MCF 10A (cell line): Measurements from ENCODE around the gene GRM2. TPM values are rescaled to one million over a fixed set of nuclear protein-coding genes. Genes with fewer than 3 reads are reported as not detected.
"Not testable (repeated sequence)": the region's sequence is repeated elsewhere in the genome, so short reads cannot be mapped to it uniquely, and the experiment has no call there.

Experiments
- BruUV-seq: library from RNA; stranded (reverse); fragments of 400-500 nt; replicated peaks from 2 replicates; lab custom pipeline; 2021; lab: Mats Ljungman, UMichigan
- CTCF ChIA-PET: fragments of 300-600 bp; sonication (Branson Sonifier 250); formaldehyde crosslinking; extraction: SDS; loops from one replicate; lab custom pipeline; 2021; ENCODE audit warnings: antibody characterized with exemption, inconsistent platforms; lab: Yijun Ruan, JAX
- POLR2A ChIA-PET: fragments of 300-600, 350-650 bp; sonication (Branson Sonifier 250); formaldehyde crosslinking; extraction: SDS; loops from one replicate; lab custom pipeline; 2020; ENCODE audit warnings: antibody characterized with exemption, inconsistent platforms; lab: Yijun Ruan, JAX
- DNase-seq: peaks from one replicate; pipeline ENCODE4 v3.0.0-alpha.2; 2018; ENCODE audit not compliant: unreplicated experiment
- H3K27ac Mint-ChIP-seq: one replicate; pipeline ENCODE4 v1.8.0; 2022; ENCODE audit warnings: mild to moderate bottlenecking, low read depth, mixed read lengths; ENCODE audit not compliant: unreplicated experiment
- H3K27me3 Mint-ChIP-seq: one replicate; pipeline ENCODE4 v1.8.0; 2022; ENCODE audit warnings: mixed read lengths; ENCODE audit not compliant: insufficient read depth, unreplicated experiment
- H3K36me3 Mint-ChIP-seq: one replicate; pipeline ENCODE4 v1.8.0; 2022; ENCODE audit warnings: mild to moderate bottlenecking, moderate library complexity, mixed read lengths; ENCODE audit not compliant: insufficient read depth, unreplicated experiment
- H3K4me1 Mint-ChIP-seq: one replicate; pipeline ENCODE4 v1.8.0; 2022; ENCODE audit warnings: mixed read lengths; ENCODE audit not compliant: insufficient read depth, unreplicated experiment
- H3K4me3 Mint-ChIP-seq: one replicate; pipeline ENCODE4 v1.8.0; 2022; ENCODE audit warnings: mild to moderate bottlenecking, moderate library complexity, mixed read lengths; ENCODE audit not compliant: unreplicated experiment
- H3K9me3 Mint-ChIP-seq: one replicate; pipeline ENCODE4 v1.8.0; 2022; ENCODE audit warnings: mixed read lengths; ENCODE audit not compliant: unreplicated experiment
- intact Hi-C: fragments of 100-400 bp; cut with micrococcal nuclease; formaldehyde crosslinking; loops from 2 replicates; pipeline ENCODE4 v1.14.1; 2022
- total RNA-seq: library from RNA; stranded (reverse); gene quantifications from 2 replicates; pipeline ENCODE4 v1.2.3, GENCODE V29; 2022
- TF ChIP-seq, protein P1 (sequence below): fragments of 200-600 bp; IDR thresholded peaks from one replicate; pipeline ENCODE4 v1.8.0; 2022; ENCODE audit warnings: antibody characterized with exemption, mild to moderate bottlenecking; ENCODE audit not compliant: unreplicated experiment

The GRM2 gene
- total RNA-seq, 1 experiment from 2014 or later = 0.23 TPM

GRCh38 chr3:51750878-51751277, 44.0 kb downstream of the GRM2 start:
- ChIA-PET POLR2A (no interaction called here), CTCF (interaction anchor here (0.9 kb wide), 1 partner anchor 10 kb away, joined by 4 read pairs; no protein-coding TSS in a partner anchor)
- no TSS peak for BruUV-seq
- Mint-ChIP-seq H3K36me3 (no peaks in the 10 kb centered on the region), H3K9me3 (peaks cover 8% of the 10 kb centered on the region), H3K27ac (no peak overlapping the region), H3K4me1 (no peaks in the 10 kb centered on the region), H3K4me3 (no peak overlapping the region), H3K27me3 (peaks cover 20% of the 10 kb centered on the region)
- TF ChIP-seq, protein P1, sequence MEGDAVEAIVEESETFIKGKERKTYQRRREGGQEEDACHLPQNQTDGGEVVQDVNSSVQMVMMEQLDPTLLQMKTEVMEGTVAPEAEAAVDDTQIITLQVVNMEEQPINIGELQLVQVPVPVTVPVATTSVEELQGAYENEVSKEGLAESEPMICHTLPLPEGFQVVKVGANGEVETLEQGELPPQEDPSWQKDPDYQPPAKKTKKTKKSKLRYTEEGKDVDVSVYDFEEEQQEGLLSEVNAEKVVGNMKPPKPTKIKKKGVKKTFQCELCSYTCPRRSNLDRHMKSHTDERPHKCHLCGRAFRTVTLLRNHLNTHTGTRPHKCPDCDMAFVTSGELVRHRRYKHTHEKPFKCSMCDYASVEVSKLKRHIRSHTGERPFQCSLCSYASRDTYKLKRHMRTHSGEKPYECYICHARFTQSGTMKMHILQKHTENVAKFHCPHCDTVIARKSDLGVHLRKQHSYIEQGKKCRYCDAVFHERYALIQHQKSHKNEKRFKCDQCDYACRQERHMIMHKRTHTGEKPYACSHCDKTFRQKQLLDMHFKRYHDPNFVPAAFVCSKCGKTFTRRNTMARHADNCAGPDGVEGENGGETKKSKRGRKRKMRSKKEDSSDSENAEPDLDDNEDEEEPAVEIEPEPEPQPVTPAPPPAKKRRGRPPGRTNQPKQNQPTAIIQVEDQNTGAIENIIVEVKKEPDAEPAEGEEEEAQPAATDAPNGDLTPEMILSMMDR = no peak
- no peak for DNase-seq
- intact Hi-C loops = no loop called here

DNA sequence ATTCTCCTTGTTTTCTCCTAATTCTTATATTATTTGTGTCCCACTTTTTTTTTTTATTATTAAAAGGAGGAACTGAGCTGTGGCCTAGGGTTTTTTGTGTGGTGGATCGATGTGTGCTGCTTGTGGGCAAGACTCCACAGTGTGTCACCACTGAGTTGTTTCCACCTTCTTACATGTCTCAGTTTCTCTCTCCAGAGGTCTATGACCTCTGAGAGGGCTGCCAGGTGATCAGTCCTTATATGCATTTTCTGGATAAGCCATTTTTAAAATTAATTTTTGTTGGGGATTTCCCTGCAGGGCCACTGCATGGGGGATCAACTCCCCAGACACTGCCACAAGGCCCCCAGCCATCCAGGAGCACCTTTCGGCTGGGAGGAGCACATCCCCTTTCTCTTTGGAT, 44.4 kb downstream of the GRM2 start:
- BruUV-seq = no TSS peak
- H3K4me3 Mint-ChIP-seq = no peak overlapping the region
- ChIA-PET POLR2A (no interaction called here), CTCF (no interaction called here)
- intact Hi-C loops = no loop called here
- no peak for DNase-seq
- H3K27ac Mint-ChIP-seq = no peak overlapping the region
- no peaks in the 10 kb centered on the region for H3K36me3 Mint-ChIP-seq
- H3K9me3 Mint-ChIP-seq = peaks cover 12% of the 10 kb centered on the region
- H3K4me1 Mint-ChIP-seq = no peaks in the 10 kb centered on the region
- peaks cover 20% of the 10 kb centered on the region for H3K27me3 Mint-ChIP-seq
- TF ChIP-seq, protein P1 = no peak

DNA sequence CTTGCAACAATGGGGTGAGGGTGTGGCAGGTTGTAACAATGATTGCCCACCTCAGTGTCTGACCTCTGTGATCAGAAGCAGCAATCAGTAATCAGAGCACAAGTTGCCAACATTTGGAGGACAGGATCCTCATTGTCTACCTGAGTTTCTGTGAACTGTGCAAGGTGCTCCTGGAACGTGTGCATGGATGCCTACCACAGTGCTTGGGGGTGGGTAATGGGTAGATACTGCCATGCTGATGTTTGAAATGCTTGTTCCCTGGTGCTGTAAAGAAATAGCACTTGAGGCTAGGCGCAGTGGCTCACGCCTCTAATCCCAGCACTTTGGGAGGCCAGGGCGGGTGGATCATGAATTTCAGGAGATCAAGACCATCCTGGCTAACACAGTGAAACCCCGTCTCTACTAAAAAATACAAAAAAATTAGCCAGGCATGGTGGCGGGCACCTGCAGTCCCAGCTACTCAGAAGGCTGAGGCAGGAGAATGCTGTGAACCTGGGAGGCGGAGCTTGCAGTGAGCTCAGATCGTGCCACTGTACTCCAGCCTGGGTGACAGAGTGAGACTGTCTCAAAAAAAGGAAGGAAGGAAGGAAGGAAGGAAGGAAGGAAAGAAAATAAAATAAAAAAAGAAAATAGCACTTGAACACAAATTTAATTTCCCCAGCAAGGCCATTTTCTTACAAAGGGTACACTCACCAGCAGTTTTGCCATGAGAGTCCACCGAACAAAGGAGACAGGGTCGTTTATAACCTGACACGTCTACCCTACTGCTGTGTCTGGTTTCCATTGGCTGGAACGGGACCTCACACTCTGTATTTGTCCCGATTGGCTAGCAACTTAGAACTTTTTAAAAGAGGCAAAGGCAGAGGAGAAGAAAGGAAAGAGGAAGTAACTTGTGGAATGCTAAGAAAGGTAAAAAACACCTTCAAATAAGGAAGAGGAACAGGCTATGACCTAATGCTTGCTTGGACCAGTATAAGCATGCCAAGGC, 47.2 kb downstream of the GRM2 start:
- H3K27ac Mint-ChIP-seq, H3K4me3 Mint-ChIP-seq, DNase-seq, H3K36me3 Mint-ChIP-seq, intact Hi-C loops, H3K4me1 Mint-ChIP-seq, BruUV-seq, CTCF ChIA-PET: not testable (repeated sequence)
- Mint-ChIP-seq H3K27me3 (peaks cover 20% of the 10 kb centered on the region), H3K9me3 (peaks cover 21% of the 10 kb centered on the region)
- POLR2A ChIA-PET = interaction anchor here (0.8 kb wide), 1 partner anchor 10 kb away, joined by 3 read pairs; no protein-coding TSS in a partner anchor

DNA sequence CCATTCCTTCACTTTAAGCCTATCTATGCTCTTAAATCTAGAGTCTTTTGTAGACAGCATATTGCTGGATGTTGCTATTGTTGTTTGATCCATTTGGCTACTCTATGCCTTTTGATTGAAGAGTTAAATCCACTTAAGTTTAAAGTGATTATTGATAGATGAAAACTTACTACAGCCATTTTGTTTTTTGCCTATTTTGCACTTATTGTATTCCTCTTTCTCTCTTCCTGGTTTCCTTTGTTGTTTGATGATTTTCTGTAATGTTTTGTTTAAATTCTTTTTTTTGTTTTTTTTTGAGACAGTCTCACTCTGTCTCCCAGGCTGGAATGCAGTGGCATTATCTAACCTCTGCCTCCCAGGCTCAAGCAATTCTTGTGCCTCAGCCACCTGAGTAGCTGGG, 52.3 kb downstream of the GRM2 start:
- ChIA-PET POLR2A (no interaction called here), CTCF (no interaction called here)
- peaks cover 35% of the 10 kb centered on the region for H3K9me3 Mint-ChIP-seq
- TF ChIP-seq, protein P1 = no peak
- no TSS peak for BruUV-seq
- no peaks in the 10 kb centered on the region for H3K36me3 Mint-ChIP-seq
- H3K27me3 Mint-ChIP-seq = no peaks in the 10 kb centered on the region
- H3K4me1 Mint-ChIP-seq = no peaks in the 10 kb centered on the region
- intact Hi-C loops = no loop called here
- no peak for DNase-seq
- no peak overlapping the region for H3K27ac Mint-ChIP-seq
- no peak overlapping the region for H3K4me3 Mint-ChIP-seq

Other genes starting within 250 kb of the GRM2 start
- gene DCAF1, start 207.1 kb upstream of the GRM2 start, total RNA-seq = 17.9 and 19.7 TPM in 2 replicates
- 23.5 and 28.2 TPM in 2 replicates for gene RAD54L2, start 168.3 kb upstream of the GRM2 start, total RNA-seq
- gene TEX264, start 35.8 kb upstream of the GRM2 start, total RNA-seq = 41.3 and 46.4 TPM in 2 replicates
- gene IQCF6, start 72.2 kb downstream of the GRM2 start, total RNA-seq = not detected in 2 replicates
- gene IQCF2, start 154.5 kb downstream of the GRM2 start, total RNA-seq = not detected in 2 replicates
- gene IQCF5, start 168.5 kb downstream of the GRM2 start, total RNA-seq = not detected in 2 replicates
- gene IQCF1, start 196.3 kb downstream of the GRM2 start, total RNA-seq = not detected in 2 replicates
- 60.8 and 80.2 TPM in 2 replicates for gene RRP9, start 234.8 kb downstream of the GRM2 start, total RNA-seq
- gene PARP3, start 235.3 kb downstream of the GRM2 start, total RNA-seq = 19.4 and 25.5 TPM in 2 replicates
- not detected in 2 replicates for gene GPR62, start 248.3 kb downstream of the GRM2 start, total RNA-seq